GM19463 (cell line): ENCODE results near the gene NHS.
A peak's percentile ranks its signal among the peaks of the same experiment; 100 is the strongest.

Source experiments
- ATAC-seq: cut with Tn5 transposase; IDR thresholded peaks from one replicate; pipeline ENCODE4 v1.9.1; 2021; ENCODE audit warnings: mild to moderate bottlenecking, moderate library complexity; ENCODE audit not compliant: unreplicated experiment

Gene NHS

GRCh38 chrX:17655211-17656034 is 280.4 kb downstream of the NHS start:
- ATAC-seq = no peak

DNA sequence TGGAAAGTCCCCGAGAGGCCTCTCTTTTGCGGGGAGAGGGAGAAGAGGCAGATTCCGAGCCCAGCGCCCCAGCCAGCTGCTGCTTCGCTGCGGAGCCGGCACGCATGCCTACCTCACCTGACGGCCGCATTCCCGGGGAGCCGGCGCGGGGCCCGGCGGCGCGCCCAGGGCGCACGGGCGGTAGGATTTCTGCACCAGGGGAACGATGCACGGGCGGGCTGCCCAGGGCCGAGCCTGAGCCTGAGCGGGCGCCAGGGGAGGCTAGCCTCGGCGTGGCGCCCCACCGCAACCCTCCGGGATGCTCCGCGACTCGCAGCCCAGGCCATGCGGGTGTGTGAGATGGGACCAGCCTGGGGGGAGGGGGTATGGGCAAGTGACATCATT is 281.0 kb downstream of the NHS start:
- ATAC-seq = no peak

- ATAC-seq = no peak
Measured at GRCh38 chrX:17656556-17656955, 281.6 kb downstream of the NHS start.

- no peak for ATAC-seq
Measured at GRCh38 chrX:17662391-17662790, 287.4 kb downstream of the NHS start.

- ATAC-seq = no peak
Measured at GRCh38 chrX:17668929-17669328, 293.9 kb downstream of the NHS start.

DNA sequence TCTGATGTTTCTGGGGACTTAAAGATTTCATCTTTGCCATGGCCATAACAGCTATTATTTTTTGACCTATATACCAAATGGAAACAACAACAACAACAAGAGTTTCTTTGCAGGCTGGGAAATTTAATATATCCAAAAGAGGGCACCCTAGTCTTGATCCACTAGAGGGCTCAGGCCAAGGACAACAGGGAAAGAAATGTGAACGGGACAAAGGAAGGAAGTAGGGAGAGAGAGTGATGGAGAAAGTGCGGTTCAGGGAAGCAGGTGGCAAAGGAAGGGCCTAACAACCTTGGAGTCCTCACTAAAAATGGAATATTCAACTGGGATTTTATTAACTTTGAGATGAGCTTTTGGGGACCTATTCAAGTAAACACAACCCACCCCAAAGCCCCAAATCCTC is 294.5 kb downstream of the NHS start:
- ATAC-seq = no peak

GRCh38 chrX:17669891-17670290 is 294.9 kb downstream of the NHS start:
- ATAC-seq = no peak

DNA sequence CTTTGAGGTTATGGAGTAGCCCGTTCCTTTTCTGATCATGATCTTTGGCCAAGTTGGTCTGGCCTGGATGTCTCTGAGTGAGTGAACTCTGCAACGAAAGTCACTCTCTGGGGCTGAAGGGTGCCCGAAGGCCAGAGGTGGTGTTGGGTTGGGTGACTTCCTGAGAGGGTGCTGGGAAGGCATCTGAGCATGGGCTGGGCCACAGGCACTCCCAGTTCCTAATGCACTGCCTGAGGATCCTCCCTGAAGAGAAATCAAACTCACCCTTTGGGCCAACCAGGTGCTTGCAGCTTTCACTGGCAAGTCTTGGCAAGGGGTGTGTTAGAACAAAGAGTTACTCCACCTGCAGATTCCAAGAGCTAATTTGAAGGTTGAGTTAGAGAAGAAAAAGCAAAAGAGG is 295.9 kb downstream of the NHS start:
- ATAC-seq = no peak

DNA sequence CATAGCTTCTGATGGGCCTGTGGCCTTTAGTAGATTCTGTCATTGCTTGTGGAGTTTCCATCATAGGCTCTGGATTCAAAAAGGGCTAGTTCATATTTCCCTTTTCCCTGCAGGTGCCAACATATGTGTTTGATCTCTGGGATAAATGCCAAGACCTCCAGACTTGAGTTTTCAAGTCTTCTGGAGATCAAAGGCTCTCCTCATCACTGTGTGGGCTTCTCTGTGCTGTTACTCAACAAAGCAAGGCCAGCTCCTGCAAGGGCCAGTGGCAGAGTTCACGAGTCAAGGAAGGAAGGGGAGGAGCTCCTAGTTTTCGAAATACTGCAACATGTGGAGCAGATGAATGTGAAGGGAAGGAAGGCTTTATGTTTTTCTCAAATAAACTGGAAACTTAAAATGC is 299.6 kb downstream of the NHS start:
- ATAC-seq = no peak

DNA sequence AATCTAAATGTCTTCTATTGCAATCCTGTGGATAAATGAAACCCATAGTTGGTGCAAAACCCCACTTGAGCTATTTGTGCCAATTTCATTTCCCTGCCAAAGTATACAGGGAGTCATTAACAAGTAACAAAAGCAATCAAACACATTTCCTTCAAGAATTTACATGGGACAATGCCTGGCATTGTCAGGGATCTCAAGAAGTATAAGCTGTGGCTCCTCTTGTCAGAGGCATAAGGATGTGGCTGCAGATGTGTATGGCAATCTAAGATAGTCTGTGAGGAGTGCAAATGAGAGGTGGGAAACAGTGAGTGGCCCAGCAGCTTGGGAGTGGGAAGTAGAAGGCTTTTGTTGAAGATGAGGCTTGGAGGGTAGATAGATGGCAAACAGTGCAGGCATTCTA is 304.3 kb downstream of the NHS start:
- no peak for ATAC-seq

DNA sequence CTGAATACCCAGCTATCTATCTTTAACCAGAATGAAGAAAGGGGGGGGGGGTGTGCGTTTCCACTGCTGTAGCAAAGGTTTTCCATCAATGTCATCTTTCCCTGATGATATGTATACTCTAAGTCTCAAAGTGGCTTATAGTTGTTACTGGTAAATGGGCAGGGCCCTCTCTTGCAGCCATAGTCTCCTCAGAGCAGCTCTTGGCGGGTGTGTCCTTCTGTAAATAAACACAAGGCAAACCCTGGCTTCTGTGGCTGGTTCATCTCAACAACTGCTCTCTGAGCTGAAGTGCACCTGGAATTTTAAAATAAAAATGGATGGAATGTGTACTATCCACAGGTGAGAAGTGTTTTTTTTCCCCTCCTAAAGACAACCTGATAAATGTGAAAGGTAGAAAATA is 304.8 kb downstream of the NHS start:
- ATAC-seq = no peak

DNA sequence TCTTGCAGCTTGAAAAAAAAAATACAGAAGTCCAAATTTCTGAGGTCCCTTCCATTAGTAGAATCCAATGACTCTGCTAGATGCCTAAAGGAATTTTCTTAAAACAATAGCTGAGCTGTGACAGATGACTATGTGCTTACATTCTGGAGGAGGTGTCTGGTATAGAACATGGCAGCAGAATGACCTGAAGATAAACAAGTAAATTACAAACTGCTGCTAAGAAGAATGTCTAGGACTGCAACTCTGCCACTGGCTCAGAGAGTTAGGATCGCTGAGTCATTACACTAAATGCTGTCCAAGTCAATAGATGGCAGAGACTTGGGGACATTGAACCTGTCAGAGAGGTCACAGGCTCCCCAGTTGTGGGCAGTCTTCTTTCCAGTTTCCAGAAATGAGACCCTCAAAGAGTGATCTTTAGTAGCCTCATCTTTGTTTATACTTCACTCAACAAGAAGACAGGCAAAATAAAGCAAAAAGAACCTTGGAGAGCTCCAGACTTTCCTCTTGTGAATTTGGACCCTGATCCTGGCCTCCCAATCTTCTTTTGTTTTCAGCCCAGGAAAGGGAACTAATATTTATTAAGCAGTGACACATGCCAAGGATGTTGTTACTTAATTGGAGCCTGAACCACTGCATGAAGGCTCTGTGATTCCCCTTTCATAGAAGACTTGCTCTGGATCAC is 305.9 kb downstream of the NHS start:
- ATAC-seq = no peak

DNA sequence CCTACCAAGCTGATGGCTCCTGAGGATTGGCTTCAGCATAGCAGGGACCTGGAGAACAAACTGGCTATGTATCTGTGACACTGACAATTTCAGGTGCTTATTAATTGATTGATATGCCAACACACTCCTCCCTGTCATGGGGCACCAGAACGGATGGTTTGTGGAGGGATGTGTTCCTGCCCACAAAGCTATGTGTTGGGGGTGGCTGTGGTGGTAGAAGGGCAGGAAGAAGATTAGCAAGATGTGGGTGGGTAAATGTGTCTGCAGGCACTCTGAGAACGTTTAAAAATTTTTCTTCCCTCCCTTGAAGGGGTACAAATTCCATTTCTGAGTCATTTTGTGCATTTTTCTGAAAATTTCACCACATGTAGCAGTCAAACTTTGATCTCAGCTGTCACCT is 307.3 kb downstream of the NHS start:
- no peak for ATAC-seq

DNA sequence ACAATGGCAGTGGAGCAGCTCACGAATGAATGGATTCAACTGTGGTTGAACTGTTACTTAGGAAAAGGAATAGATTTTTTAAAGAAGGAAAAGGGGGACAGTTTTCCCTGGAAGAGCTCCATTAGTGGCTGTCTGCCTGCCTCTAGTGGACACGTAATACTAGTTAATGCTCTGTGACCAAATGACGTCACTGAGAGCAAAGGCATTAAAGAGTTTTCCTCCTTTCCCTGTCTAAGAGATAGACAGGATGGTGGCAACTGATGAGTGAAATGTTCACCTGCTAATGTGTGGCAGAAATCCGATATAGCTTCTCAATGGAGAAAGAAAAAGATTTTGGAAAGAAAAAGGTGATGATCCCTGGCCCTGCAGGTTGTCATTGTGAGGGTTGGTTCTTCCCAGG is 310.0 kb downstream of the NHS start:
- ATAC-seq = no peak

- no peak for ATAC-seq
Measured at GRCh38 chrX:17687648-17688047, 312.6 kb downstream of the NHS start.

DNA sequence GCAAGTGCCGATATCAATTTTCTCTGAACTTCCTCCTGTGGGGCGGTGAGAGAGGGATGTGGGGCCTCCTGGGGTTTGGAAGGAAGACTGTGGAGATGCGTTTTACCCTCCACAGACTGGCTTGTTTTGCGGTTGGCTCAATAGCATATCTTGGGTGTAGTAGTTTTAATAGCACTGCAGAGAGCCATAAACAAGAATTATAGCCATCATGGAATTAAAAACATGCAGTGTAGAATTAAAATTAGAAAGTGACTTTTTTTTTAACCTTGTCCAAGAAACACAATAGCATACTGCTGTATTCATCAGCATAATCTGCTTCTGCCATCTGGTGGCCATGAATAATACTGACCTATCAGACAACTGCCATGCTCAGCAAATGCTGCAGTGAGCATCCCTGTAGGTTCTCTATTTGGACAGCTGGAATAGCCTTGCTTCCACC is 315.0 kb downstream of the NHS start:
- no peak for ATAC-seq

DNA sequence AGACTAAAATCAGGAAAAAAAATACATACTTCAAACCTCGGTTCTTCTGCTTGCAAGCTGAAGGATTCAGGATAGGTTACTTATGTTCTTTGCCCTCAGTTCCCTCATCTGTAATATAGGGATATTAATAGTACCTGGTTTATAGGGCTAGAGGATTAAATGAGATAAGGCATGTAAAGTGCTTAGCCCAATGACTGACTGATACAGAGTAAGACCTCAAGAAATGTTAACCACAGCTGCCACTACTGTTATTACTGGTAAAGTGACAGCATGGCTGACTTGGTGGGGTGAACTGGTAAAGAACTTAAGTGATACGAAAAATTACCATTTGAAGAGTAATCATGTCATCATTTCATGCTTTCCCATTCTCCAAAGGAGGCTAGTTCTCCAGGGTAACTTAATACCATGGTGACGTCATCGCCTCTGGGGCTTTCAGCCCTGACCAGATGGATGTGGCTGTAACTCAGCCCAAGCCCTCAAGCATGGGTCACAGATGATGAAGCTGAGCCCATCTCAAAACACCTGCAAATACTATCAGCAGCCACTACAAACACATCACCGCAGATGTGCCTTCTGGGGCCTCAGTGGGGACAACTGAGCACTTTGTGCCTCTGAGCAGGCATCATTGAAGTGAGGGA is 317.8 kb downstream of the NHS start:
- ATAC-seq = peak; percentile 61

DNA sequence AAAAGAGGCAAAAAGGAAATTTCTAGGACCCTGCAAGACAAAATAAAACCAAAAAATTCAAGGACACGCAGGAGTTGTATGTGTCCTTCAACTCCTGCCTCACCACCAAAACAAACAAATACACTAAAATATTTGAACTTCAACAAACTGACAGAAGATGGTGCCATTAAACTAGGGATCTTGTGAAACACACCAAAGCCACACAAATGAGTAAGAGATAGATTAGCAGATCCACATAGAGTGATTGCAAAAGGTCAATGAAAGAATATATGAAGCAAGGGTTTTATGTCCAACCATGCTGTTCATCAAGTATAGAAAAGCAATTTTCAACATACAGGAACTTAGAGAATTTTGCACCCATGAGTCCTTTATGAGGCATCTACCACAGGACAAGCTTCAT is 322.2 kb downstream of the NHS start:
- ATAC-seq = no peak

GRCh38 chrX:17700976-17701375 is 326.0 kb downstream of the NHS start:
- ATAC-seq = no peak

- ATAC-seq = no peak
Measured at GRCh38 chrX:17703201-17703600, 328.2 kb downstream of the NHS start.

DNA sequence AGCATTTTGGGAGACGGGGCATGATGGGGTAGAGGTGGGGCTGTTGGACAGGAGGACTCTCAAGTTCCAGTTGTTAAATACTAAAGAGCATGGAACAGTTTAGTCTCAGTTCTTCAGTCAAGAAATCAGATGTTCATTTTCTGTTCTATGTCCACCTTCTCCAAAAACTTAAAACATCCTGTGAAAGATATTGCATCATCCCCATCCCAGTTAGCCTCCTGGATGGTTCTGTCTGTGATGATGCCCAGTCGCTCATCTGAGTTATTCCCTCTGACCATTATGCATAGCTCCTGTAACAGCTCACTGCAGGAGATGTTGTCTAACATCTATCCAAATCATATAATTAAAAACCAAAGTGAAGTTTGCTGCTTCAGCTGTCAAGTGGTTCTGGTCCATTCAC is 330.2 kb downstream of the NHS start:
- ATAC-seq = no peak

DNA sequence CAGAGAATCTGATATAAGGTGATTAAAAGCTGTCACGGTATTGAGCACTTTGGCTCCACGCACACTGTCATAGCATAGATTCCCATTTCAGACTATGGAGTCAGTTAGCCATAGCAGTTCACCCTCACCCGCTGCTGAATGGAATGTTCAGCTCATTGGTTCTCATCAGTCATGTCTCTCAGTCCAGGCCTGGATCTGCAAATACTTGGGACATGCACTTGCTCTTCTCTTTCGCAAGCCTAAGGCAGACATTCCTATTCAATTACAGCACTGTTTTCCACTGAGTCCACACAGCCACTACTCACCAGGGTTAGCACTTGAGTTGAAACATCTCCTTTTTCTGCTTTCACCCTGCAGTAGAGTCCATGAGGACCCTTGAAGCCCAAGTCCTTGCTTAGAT is 331.7 kb downstream of the NHS start:
- ATAC-seq = no peak
